ENCODE measurements around the gene LMAN2.
"Not testable (repeated sequence)": the region's sequence is repeated elsewhere in the genome, so short reads cannot be mapped to it uniquely, and the experiment has no call there.

LMAN2 gene

GRCh38 chr5:177378884-177379883, 27.7 kb upstream of the LMAN2 start:
- no peak for DNase-seq (ENCODE audit: low read depth in 2 of 2, low spot score in 1 of 2)

- DNase-seq (ENCODE audit: low read depth in 2 of 2, low spot score in 1 of 2): no peak
Observed at GRCh38 chr5:177377851-177378776, 26.6 kb upstream of the LMAN2 start.

GRCh38 chr5:177376107-177376506, 24.6 kb upstream of the LMAN2 start:
- DNase-seq (ENCODE audit: low read depth in 2 of 2, low spot score in 1 of 2): no peak

GRCh38 chr5:177375516-177375915, 24.0 kb upstream of the LMAN2 start:
- not testable (repeated sequence) for DNase-seq (ENCODE audit: low read depth in 2 of 2, low spot score in 1 of 2)

GRCh38 chr5:177374211-177374610, 22.7 kb upstream of the LMAN2 start:
- DNase-seq (ENCODE audit: low read depth in 2 of 2, low spot score in 1 of 2): no peak

- no peak for DNase-seq (ENCODE audit: low read depth in 2 of 2, low spot score in 1 of 2)
Observed at GRCh38 chr5:177373806-177374205, 22.3 kb upstream of the LMAN2 start.

GRCh38 chr5:177372910-177373309, 21.4 kb upstream of the LMAN2 start:
- no peak for DNase-seq (ENCODE audit: low read depth in 2 of 2, low spot score in 1 of 2)

- DNase-seq (ENCODE audit: low read depth in 2 of 2, low spot score in 1 of 2): no peak
Observed at GRCh38 chr5:177372034-177372896, 20.8 kb upstream of the LMAN2 start.

GRCh38 chr5:177371120-177372033, 19.9 kb upstream of the LMAN2 start:
- DNase-seq (ENCODE audit: low read depth in 2 of 2, low spot score in 1 of 2): no peak

GRCh38 chr5:177370488-177371119, 19.1 kb upstream of the LMAN2 start:
- no peak for DNase-seq (ENCODE audit: low read depth in 2 of 2, low spot score in 1 of 2)

- DNase-seq (ENCODE audit: low read depth in 2 of 2, low spot score in 1 of 2): no peak
Observed at GRCh38 chr5:177369645-177370440, 18.4 kb upstream of the LMAN2 start.

GRCh38 chr5:177368869-177369644, 17.6 kb upstream of the LMAN2 start:
- no peak for DNase-seq (ENCODE audit: low read depth in 2 of 2, low spot score in 1 of 2)

- no peak for DNase-seq (ENCODE audit: low read depth in 2 of 2, low spot score in 1 of 2)
Observed at GRCh38 chr5:177367981-177368868, 16.8 kb upstream of the LMAN2 start.

- no peak for DNase-seq (ENCODE audit: low read depth in 2 of 2, low spot score in 1 of 2)
Observed at GRCh38 chr5:177367323-177367848, 15.9 kb upstream of the LMAN2 start.

- DNase-seq (ENCODE audit: low read depth in 2 of 2, low spot score in 1 of 2): no peak
Observed at GRCh38 chr5:177366528-177367322, 15.3 kb upstream of the LMAN2 start.
